Muscle of leg (tissue), 11 donors: ENCODE measurements around the gene RAB6B. TPM values are rescaled to one million over a fixed set of nuclear protein-coding genes. Genes with fewer than 3 reads are reported as not detected.

Source experiments
- DNase-seq: peaks from one replicate; pipeline ENCODE4 v3.0.0; 2013
- H3K27ac ChIP-seq: one replicate; pipeline ENCODE4 v1.5.1; 2013; ENCODE audit warnings: mild to moderate bottlenecking, low read length, control low read depth
- H3K27me3 ChIP-seq: one replicate; pipeline ENCODE4 v1.6.1; 2013; ENCODE audit warnings: low read length; ENCODE audit not compliant: control insufficient read depth, insufficient read depth
- H3K36me3 ChIP-seq: one replicate; pipeline ENCODE4 v1.6.1; 2013; ENCODE audit warnings: low read length; ENCODE audit not compliant: control insufficient read depth, insufficient read depth
- H3K4me1 ChIP-seq: one replicate; pipeline ENCODE4 v1.6.1; 2013; ENCODE audit warnings: low read length; ENCODE audit not compliant: control insufficient read depth, insufficient read depth
- H3K4me3 ChIP-seq: one replicate; pipeline ENCODE4 v1.5.1; 2013; ENCODE audit warnings: low read length, control low read depth
- H3K9me3 ChIP-seq: replicated peaks from 2 replicates; pipeline ENCODE4 v1.6.1; 2013; ENCODE audit warnings: low read depth, low read length; ENCODE audit not compliant: control insufficient read depth
- WGBS: methylation state at CpG from one replicate; pipeline ENCODE4 v1.1.5; 2013; ENCODE audit warnings: missing lambda C conversion rate; ENCODE audit not compliant: insufficient coverage; 5-methylcytosine and 5-hydroxymethylcytosine counted together
- polyA plus RNA-seq, 8 donors: library from polyadenylated mRNA; unstranded; fragments of 120-200 nt; gene quantifications; one replicate each; pipeline versions ENCODE4 v1.2.1 to v1.2.3, GENCODE V29; 2013; ENCODE audit warnings: inconsistent platforms in 1 of 8, low replicate concordance in 1 of 8; ENCODE audit not compliant: insufficient read length in 8 of 8, insufficient read depth in 1 of 8
- total RNA-seq: library from RNA; stranded (reverse); fragments of 120-200 nt; gene quantifications from one replicate; pipeline ENCODE4 v1.2.4, GENCODE V29; 2013

The RAB6B gene
- total and polyA plus RNA-seq, 9 donors, result 2.0 to 10.8 (median 9.4) TPM

DNA sequence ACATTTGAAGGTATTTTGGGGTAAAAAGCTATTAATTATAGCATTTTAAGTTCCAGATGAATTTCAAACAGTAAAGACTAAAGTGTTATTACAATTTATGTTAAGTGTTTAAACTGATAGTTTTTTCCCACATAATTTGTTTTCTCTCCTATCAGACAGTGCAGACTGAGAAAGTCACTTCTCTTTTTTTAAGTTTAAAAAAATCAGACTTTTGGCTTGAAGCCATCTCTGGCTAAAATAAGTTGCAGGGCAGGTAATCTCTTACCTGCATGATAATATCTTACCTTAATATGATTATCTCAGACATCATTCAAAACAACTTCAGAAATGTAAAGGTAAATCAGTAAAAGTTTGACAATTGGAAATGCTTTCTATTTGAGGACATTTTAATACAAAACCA, 21.5 kb upstream of the RAB6B start:
- no peak overlapping the region for H3K4me3 ChIP-seq
- DNase-seq, result no peak
- peaks cover 9% of the 10 kb centered on the region for H3K27me3 ChIP-seq
- H3K9me3 ChIP-seq, result no peaks in the 10 kb centered on the region
- H3K36me3 ChIP-seq, result no peaks in the 10 kb centered on the region
- no peak overlapping the region for H3K27ac ChIP-seq
- H3K4me1 ChIP-seq, result no peaks in the 10 kb centered on the region

DNA sequence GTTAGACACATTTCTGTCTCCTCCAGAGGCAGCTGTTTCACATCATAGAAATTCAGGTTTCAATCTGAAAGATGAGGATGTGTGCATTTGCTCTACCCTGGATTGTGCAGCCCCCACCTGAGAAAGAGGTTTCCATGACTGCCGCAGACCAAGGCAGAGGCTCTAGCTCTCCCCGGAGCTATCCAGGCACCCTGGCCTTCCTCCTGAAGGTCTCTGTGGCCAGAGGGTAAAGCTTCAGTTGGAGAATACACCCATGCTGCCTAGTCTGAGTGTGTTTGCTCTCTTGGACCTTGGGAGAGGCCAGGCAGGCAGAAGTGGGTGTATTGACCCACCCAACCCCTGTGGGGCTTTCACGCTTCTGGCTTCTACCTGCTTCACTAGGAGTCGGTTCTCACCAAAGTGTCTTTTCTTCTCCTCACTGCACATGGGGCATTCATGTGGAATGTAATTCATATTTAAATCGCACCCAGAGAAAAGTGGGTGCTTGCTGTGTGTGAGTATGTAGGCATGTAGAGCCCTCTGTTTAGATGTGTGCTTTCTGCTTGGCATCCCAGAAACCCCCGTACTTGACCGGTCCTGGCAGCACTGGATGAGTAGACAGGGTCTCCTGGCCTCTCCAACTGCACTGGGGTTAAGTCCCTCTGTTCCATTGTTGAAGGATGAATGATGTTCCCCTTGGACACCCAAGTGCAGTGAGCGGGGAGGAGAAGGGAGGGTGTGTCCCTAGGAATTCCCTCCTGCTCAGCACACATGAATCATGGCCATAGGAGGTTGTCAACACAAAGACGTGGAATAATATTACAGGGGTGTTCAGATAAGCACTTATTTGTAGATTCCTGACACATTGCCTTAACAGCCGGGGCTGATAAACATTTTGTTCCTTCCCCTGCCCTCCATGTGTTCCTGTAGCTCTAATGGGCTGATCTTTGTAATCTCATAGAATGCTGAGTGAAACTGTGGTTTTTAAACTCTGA, 20.3 kb upstream of the RAB6B start:
- no peak for DNase-seq
- 63% methylated on average over 3 of the region's 10 CpGs for WGBS
- Histone ChIP-seq H3K4me1 (no peaks in the 10 kb centered on the region), H3K27me3 (peaks cover 9% of the 10 kb centered on the region), H3K27ac (no peak overlapping the region), H3K9me3 (no peaks in the 10 kb centered on the region), H3K4me3 (no peak overlapping the region), H3K36me3 (no peaks in the 10 kb centered on the region)

DNA sequence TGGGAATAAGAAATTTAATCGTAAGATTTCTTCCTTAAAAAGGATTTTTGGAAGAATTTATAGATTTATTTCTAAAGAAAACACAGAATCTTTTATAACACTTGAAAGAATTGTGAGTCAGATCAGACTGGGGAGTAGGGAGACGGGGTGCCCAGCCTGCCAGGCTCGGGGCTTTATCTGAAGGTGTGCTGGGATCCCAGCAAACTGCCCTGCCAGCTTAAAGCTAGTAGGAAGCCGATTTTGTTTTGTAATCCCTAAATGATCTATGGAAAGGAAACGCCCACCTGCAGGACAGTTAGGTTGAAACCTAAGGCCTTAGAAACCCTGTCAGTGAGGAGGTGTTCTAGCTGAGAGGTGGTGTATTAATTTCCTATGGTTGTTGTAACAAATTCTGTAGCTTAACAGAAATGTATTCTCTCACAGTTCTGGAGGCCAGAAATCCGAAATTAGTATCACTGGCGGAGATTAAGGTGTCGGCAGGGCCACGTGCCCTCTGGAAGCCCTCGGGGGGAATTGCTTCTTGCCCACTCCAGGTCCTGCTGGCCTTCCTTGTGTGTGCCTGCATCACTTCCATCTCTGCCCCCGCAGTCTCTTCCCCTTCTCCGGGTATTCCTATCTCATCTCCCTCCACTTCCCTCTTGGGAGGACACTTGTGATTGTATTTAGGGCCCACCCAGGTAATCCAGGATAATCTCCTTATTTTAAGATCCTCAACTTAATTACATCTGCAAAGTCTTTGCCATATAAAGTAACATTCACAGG, 19.3 kb upstream of the RAB6B start:
- H3K27ac ChIP-seq, result no peak overlapping the region
- no peaks in the 10 kb centered on the region for H3K36me3 ChIP-seq
- peaks cover 9% of the 10 kb centered on the region for H3K27me3 ChIP-seq
- 80% methylated on average over 8 of the region's 12 CpGs for WGBS
- no peaks in the 10 kb centered on the region for H3K9me3 ChIP-seq
- no peak for DNase-seq
- H3K4me1 ChIP-seq, result no peaks in the 10 kb centered on the region
- H3K4me3 ChIP-seq, result no peak overlapping the region

DNA sequence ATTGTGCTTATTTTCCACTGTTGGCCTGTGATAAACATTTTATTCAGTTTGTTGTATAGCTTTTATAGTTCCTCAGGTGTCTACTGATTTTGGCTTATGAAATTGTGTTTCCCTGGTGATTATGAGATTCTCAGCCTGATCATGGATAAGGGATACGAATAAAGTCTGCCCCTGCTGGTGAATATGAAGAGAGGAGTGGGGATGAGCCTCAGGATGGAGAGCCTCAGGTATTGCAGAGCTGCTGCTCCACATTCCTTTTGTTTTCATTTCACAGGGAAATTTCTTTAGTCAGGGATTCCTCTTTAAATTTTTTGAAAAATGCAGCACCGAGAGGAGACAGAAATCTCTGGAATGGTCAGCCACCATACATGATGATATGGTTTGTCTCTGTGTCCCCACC, 14.7 kb upstream of the RAB6B start:
- WGBS, result 60% methylated on average over 1 of the region's 2 CpGs
- peaks cover 7% of the 10 kb centered on the region for H3K27me3 ChIP-seq

DNA sequence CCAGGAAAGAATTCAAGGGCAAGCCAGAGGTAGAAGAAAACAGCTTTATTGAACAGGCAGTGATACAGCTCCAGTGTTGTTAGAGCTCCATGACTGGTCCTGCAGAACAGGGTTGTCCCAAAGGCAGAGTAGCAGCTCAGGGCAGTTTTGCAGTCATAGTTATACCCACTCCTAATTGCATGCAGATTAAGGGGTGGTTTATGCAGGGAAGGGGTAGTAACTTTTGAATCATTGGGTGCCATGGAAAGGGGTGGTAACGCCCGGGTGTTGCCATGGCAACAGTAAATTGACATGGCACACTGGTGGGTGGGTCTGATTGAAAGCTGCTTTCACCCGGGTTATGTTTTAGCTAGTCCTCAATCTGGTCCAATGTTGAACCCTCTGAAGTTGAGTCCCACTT, 9.7 kb upstream of the RAB6B start:
- WGBS, result no CpG with 5 or more reads among the region's 3 CpGs
- no peaks in the 10 kb centered on the region for H3K4me1 ChIP-seq
- no peaks in the 10 kb centered on the region for H3K36me3 ChIP-seq
- no peak overlapping the region for H3K27ac ChIP-seq
- no peak for DNase-seq
- no peak overlapping the region for H3K4me3 ChIP-seq
- peaks cover 6% of the 10 kb centered on the region for H3K27me3 ChIP-seq
- H3K9me3 ChIP-seq, result no peaks in the 10 kb centered on the region

More for the DNA sequence above, 14.7 kb upstream of the RAB6B start:
- H3K4me1 ChIP-seq, result no peaks in the 10 kb centered on the region
- H3K36me3 ChIP-seq, result no peaks in the 10 kb centered on the region
- no peak overlapping the region for H3K27ac ChIP-seq
- no peak overlapping the region for H3K4me3 ChIP-seq
- no peaks in the 10 kb centered on the region for H3K9me3 ChIP-seq
- no peak for DNase-seq

DNA sequence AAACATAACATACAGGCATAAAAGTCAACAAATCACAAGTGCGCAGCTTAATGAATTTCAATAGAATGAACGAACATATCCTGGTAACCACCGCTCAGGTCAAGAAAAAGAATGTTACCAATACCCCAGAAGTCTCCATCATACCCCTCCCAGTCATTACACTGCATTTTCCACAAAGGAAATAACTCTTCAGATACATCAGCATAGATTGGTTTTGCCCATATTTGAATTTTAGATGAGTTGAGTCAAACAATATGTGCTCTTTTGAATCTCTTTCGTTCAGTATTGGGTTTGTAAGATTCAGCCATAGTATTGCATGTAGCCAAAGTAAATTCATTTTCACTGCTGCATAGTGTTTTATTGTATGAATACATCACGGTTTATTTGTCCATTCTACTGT, 6.2 kb upstream of the RAB6B start:
- Histone ChIP-seq H3K27me3 (peaks cover 20% of the 10 kb centered on the region), H3K4me3 (no peak overlapping the region), H3K36me3 (no peaks in the 10 kb centered on the region), H3K9me3 (no peaks in the 10 kb centered on the region), H3K27ac (no peak overlapping the region), H3K4me1 (no peaks in the 10 kb centered on the region)
- DNase-seq, result no peak
- 90% methylated on average over 2 of the region's 5 CpGs for WGBS

DNA sequence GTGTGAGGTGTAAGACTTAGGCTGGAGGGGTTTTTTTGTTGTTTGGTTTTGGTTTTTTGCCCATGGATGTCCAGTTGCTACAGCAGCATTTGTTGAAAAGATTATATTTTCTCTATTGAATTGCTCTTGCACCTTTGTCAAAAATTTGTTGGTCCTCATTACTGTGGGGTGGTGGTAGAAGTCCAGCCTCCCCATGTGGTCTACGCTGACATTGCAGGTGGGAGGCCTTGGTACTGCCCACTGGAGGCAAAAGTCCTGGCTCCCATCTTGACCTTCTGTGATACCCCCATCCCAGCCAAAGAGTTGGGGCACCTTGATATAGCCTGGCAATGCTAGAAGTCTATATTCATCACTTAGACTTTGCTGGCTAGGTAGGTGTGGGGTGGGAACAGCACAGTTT, 5.4 kb upstream of the RAB6B start:
- H3K4me3 ChIP-seq, result no peak overlapping the region
- H3K27me3 ChIP-seq, result peaks cover 28% of the 10 kb centered on the region
- H3K9me3 ChIP-seq, result no peaks in the 10 kb centered on the region
- no CpG with 5 or more reads among the region's 1 CpG for WGBS
- H3K27ac ChIP-seq, result no peak overlapping the region
- H3K4me1 ChIP-seq, result peaks cover 5% of the 10 kb centered on the region
- DNase-seq, result no peak
- H3K36me3 ChIP-seq, result no peaks in the 10 kb centered on the region

DNA sequence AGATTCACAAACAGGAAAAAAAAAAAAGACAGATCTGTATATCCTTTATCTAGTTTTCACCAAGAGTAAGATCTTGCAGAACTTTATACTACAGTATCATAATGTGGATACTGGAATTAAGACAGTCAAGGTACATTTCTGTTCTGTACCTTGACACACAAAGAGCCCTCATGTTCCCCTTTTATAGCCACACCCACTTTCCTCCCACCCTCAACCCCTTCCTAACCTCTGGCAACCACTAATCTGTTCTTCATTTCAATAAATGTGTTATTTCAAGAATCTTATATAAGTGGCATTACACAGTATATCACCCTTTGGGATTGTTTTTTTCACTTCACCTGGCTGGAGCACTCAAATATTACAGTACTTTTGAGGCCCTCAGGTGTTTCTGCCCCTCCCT, 3.6 kb upstream of the RAB6B start:
- Histone ChIP-seq H3K36me3 (no peaks in the 10 kb centered on the region), H3K27ac (no peak overlapping the region), H3K4me3 (no peak overlapping the region), H3K27me3 (peaks cover 31% of the 10 kb centered on the region), H3K9me3 (no peaks in the 10 kb centered on the region), H3K4me1 (peaks cover 13% of the 10 kb centered on the region)
- no peak for DNase-seq

DNA sequence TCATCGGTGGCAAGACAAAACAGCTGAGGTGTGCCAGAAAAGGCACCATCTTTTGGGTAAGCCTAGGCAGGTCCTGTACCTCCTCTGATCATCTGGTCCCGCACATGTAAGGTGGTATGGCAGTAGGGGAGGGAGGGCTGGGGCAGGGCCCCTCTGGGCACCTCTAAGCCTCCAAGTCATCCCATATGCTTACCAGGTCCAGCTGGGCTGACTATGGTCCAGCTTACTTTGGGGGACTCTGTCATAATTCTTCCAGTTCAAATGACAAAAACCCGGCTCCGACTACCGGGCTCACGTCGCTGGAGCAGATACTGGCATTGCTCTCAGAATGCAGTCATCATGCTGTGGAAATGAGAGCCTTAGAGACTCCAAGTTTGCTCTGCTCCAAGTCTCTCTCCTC, 1.9 kb upstream of the RAB6B start:
- Histone ChIP-seq H3K36me3 (no peaks in the 10 kb centered on the region), H3K4me3 (no peak overlapping the region), H3K4me1 (peaks cover 24% of the 10 kb centered on the region), H3K9me3 (no peaks in the 10 kb centered on the region), H3K27me3 (peaks cover 36% of the 10 kb centered on the region), H3K27ac (no peak overlapping the region)
- no peak for DNase-seq
- 73% methylated on average over 5 of the region's 7 CpGs for WGBS

DNA sequence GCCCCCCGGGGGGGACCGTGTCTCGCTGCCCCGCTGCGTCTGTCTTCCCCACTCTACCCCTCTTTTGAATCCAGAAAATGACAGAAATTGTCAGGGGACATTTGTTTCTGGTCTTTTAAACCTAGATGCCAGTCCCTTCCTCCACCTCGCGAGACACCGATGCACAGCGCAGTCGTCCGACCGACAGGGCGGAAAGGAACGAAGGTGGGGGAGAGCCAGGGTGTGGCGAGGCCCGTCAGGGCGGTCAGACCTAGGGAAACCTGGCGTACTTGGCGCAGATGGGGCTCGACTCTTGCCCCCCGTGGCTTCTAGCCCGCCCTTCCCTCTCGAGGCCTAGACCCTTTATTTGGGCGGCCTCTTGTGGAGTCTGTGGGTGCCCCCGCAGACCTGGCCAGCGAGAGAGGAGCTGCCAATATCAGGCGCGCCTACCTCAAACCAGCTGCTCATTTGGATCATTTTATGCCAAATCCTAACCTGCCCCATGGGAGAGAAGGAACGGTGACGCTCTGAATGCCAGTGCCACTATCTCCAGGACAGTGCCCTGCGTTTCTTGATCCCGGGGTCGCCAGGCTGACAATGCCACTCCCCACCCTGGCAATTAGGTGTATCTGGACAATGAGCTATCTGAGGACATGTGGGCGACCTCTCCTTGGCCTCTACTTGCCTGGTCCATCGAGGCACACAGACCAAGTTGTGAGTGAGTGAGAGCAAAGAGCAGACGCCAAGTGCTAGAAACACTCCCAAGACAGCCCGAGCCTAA, 500 bp upstream of the RAB6B start:
- H3K36me3 ChIP-seq, result no peaks in the 10 kb centered on the region
- peaks cover 36% of the 10 kb centered on the region for H3K27me3 ChIP-seq
- peaks cover 36% of the 10 kb centered on the region for H3K4me1 ChIP-seq
- no peak overlapping the region for H3K27ac ChIP-seq
- DNase-seq, result peak; percentile 20
- no peaks in the 10 kb centered on the region for H3K9me3 ChIP-seq
- H3K4me3 ChIP-seq, result peak overlapping the region; percentile 73
- WGBS, result 7% methylated on average over 31 of the region's 37 CpGs
